Body of pancreas (tissue), 4 donors: Measurements from ENCODE around the gene GALNT16.

Experiments used
- POLR2A ChIP-seq, 3 donors: fragments of 450-650 bp; IDR thresholded peaks; one replicate each; pipeline ENCODE4 v1.6.1; 2016; ENCODE audit warnings: antibody characterized with exemption in 3 of 3, mild to moderate bottlenecking in 2 of 3
- TF ChIP-seq, protein P1 (sequence below), 7 experiments: fragments of 450-650 bp in 4 of 7; fragments of 200-600 bp in 3 of 7; sonication (generic) in 3 of 7; IDR thresholded peaks; one replicate each; pipeline ENCODE4 v1.5.1; 2016 to 2019; ENCODE audit warnings: antibody characterized with exemption in 7 of 7

DNA sequence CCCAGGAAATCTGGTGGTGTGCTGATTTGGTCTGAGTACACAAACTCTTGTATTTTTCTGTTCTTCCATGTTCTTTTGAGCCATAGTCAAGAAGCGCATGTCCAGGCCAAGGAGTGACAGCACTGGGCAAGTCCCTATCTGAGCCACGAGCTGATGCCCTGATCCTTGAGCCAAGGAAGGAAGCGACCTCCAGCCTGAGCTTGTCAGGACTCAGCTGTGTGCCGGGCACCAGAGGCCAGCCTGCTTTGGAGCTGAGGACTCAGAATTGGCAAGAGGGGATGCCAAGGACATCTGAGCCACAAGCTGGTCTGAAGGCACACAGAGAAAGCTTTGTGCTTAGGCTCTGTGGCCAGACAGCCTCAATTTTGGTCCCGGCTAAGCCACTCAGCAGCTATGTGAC is 52.6 kb downstream of the GALNT16 start:
- TF ChIP-seq, protein P1, sequence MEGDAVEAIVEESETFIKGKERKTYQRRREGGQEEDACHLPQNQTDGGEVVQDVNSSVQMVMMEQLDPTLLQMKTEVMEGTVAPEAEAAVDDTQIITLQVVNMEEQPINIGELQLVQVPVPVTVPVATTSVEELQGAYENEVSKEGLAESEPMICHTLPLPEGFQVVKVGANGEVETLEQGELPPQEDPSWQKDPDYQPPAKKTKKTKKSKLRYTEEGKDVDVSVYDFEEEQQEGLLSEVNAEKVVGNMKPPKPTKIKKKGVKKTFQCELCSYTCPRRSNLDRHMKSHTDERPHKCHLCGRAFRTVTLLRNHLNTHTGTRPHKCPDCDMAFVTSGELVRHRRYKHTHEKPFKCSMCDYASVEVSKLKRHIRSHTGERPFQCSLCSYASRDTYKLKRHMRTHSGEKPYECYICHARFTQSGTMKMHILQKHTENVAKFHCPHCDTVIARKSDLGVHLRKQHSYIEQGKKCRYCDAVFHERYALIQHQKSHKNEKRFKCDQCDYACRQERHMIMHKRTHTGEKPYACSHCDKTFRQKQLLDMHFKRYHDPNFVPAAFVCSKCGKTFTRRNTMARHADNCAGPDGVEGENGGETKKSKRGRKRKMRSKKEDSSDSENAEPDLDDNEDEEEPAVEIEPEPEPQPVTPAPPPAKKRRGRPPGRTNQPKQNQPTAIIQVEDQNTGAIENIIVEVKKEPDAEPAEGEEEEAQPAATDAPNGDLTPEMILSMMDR (IDR thresholded peaks at IDR 0.05): no peak
- no peak for TF ChIP-seq POLR2A (IDR thresholded peaks at IDR 0.05)
